SJCRH30 (cell line): ENCODE data around the gene GPR87. TPM values are rescaled to one million over a fixed set of nuclear protein-coding genes. Genes with fewer than 3 reads are reported as not detected.
A peak's percentile ranks its signal among the peaks of the same experiment; 100 is the strongest.

Source experiments
- DNase-seq, 2 experiments: peaks; one replicate each; pipeline ENCODE4 v3.0.0-alpha.2; 2015 to 2020
- H3K27ac ChIP-seq: fragments of 250-450 bp; sonication (Bioruptor Pico); 2 replicates; pipeline ENCODE4 v1.5.1; 2020; ENCODE audit warnings: mild to moderate bottlenecking, moderate library complexity
- H3K27me3 ChIP-seq: fragments of 250-450 bp; sonication (Bioruptor Pico); 2 replicates; pipeline ENCODE4 v1.5.1; 2020; ENCODE audit warnings: mild to moderate bottlenecking, moderate library complexity
- H3K36me3 ChIP-seq: fragments of 250-450 bp; sonication (Bioruptor Pico); 2 replicates; pipeline ENCODE4 v1.5.1; 2020; ENCODE audit warnings: mild to moderate bottlenecking, moderate library complexity
- H3K4me1 ChIP-seq: fragments of 250-450 bp; sonication (Bioruptor Pico); 2 replicates; pipeline ENCODE4 v1.5.1; 2020; ENCODE audit warnings: mild to moderate bottlenecking, moderate library complexity
- H3K4me3 ChIP-seq: fragments of 250-450 bp; sonication (Bioruptor Pico); 2 replicates; pipeline ENCODE4 v1.5.1; 2020; ENCODE audit warnings: mild to moderate bottlenecking, moderate library complexity
- H3K9me3 ChIP-seq: fragments of 250-450 bp; sonication (Bioruptor Pico); replicated peaks from 2 replicates; pipeline ENCODE4 v1.5.1; 2020; ENCODE audit warnings: mild to moderate bottlenecking, moderate library complexity
- total RNA-seq: library from RNA; depleted of rRNA; stranded (reverse); fragments of >200 nt; shearing (Covaris generic); gene quantifications from 2 replicates; pipeline ENCODE4 v1.2.3, GENCODE V29; 2014

Gene GPR87
- total RNA-seq, 1 experiment from 2014 or later: not detected

DNA sequence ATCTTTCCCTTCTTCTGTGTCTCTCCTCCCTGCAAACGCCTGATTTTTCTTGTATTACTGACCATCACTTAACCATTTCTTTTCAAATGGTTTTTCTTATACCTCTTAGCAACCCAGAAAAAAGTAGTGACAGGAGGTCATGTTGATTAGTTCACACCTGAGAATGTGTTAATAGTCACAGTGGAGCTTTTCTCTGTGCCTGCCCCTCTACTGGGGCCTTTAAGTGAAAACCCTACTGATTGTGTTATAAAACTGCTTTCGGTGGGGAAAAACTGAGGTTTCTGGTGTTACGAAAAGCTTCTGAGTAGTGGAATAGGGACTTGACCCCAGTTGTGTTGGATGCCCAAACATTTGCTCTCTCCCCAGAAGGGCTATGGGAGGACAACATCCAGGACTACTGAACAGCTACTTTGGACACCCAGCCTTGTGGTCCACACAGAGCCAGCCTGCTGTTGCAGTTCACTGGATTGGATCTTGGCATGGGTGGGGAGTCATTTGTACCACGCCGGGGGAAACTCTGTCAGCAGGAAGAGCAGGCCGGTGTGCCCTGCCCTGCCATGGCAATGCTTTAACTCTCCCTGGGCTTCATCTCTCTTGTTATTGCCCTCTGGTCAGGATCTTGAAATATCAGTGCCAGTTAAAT, 10.3 kb downstream of the GPR87 start:
- DNase-seq: no peak
- H3K36me3 ChIP-seq: no peaks in the 10 kb centered on the region
- H3K27ac ChIP-seq: no peak overlapping the region
- H3K4me1 ChIP-seq: peaks cover 11% of the 10 kb centered on the region
- H3K9me3 ChIP-seq: no peaks in the 10 kb centered on the region
- no peak overlapping the region for H3K4me3 ChIP-seq
- no peaks in the 10 kb centered on the region for H3K27me3 ChIP-seq

DNA sequence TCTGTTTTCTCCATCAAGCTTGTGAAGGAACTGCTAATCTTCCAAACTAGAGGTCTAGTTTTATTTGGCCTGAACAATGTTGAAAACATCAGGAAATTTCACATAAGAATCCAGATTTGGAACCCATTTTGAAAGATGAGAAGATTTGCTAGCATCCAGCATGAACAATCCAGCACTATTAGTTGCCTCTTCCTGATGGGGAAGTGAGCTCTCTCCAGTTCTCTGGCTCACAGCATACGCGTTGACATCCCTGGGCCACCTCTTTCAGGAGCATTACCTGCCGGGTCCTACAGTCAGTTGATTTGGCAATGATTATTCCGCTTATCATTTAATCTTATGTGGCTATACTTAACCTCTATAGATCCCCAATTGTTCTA, 10.9 kb downstream of the GPR87 start:
- Histone ChIP-seq H3K4me1 (peaks cover 11% of the 10 kb centered on the region), H3K27ac (no peak overlapping the region)
- no peak for DNase-seq

DNA sequence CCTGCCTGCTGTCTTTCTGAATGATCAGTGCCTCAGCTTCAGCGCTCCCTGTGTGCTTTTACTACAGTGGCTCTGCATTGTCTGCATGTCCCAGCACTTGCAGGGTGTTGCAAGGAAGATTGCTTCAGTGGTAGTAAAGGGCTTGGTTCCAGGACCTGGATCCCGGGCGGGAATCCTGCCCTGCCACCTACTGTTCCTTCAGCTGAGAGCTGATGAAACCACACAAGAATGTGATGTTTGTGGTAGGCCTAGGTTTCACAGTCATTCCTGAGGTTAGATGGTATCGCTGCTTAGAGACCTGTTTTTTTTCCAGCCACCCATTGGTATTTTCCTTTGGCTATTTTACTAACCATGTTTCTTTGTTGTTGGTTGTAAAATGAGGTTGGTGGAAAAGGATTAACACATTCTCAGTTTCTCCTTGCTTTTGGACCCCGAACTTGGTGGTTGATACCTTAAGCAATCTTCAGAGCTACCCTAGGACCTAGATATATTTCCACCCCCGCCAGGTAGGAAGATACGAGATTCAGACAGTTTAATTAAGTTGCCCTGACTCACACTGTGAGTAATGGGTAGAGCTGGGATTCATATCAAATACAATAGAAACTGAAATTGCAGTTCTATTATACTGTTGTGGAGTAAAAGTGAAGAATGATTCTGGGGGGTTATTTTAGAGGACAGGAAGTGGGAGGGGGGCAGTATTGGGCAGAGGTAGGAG, 11.4 kb downstream of the GPR87 start:
- H3K4me1 ChIP-seq: peaks cover 11% of the 10 kb centered on the region
- no peak overlapping the region for H3K27ac ChIP-seq
- H3K36me3 ChIP-seq: no peaks in the 10 kb centered on the region
- peak; percentile 67 to 69 for DNase-seq
- no peak overlapping the region for H3K4me3 ChIP-seq
- H3K27me3 ChIP-seq: no peaks in the 10 kb centered on the region
- H3K9me3 ChIP-seq: no peaks in the 10 kb centered on the region

More for the DNA sequence above, 10.9 kb downstream of the GPR87 start:
- Histone ChIP-seq H3K36me3 (no peaks in the 10 kb centered on the region), H3K9me3 (no peaks in the 10 kb centered on the region), H3K27me3 (no peaks in the 10 kb centered on the region), H3K4me3 (no peak overlapping the region)

DNA sequence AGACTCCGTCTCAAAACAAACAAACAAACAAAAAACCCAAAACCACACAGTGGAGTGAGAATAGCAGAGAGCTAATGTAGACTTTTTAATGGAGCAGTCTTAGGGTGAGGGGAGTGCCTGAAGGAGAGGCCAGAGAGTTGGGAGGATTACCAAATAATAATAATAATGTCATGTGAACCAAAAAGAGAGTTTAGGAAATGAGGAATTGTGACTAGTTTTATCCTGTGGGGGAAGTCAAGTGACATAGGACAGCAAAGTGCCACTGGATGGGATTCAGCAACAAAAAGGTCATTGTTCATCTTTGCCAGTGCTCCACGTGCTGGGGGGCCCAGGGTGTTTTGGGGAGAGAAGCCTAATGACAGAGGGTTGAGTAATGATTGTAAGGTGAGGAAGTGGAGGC, 12.9 kb downstream of the GPR87 start:
- no peak overlapping the region for H3K27ac ChIP-seq
- H3K27me3 ChIP-seq: no peaks in the 10 kb centered on the region; the same call in 1 of the 2 replicates
- no peaks in the 10 kb centered on the region for H3K36me3 ChIP-seq
- H3K4me3 ChIP-seq: no peak overlapping the region
- no peak for DNase-seq
- H3K4me1 ChIP-seq: peaks cover 11% of the 10 kb centered on the region
- H3K9me3 ChIP-seq: no peaks in the 10 kb centered on the region

DNA sequence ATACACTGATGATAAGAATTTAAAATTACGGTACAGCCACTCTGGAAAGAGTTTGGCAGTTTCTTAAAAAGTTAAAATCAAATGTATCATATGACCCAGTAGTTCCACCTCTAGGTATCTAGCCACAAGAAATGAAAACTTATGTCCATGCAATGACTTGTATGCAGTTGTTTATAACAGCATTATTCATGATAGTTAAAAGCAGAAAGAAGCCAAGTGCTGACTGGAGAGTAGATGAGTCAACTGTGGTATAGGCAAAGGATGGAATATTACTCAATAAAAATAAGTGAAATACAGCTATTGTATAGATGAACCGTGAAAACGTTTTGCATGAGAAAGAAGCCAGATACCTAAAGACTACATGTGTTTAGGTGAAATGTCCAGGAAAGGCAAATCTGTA, 14.8 kb downstream of the GPR87 start:
- no peak for DNase-seq
- no peaks in the 10 kb centered on the region for H3K36me3 ChIP-seq
- no peak overlapping the region for H3K27ac ChIP-seq
- H3K27me3 ChIP-seq: no peaks in the 10 kb centered on the region; the same call in 1 of the 2 replicates
- no peaks in the 10 kb centered on the region for H3K9me3 ChIP-seq
- no peak overlapping the region for H3K4me3 ChIP-seq
- peaks cover 11% of the 10 kb centered on the region for H3K4me1 ChIP-seq

DNA sequence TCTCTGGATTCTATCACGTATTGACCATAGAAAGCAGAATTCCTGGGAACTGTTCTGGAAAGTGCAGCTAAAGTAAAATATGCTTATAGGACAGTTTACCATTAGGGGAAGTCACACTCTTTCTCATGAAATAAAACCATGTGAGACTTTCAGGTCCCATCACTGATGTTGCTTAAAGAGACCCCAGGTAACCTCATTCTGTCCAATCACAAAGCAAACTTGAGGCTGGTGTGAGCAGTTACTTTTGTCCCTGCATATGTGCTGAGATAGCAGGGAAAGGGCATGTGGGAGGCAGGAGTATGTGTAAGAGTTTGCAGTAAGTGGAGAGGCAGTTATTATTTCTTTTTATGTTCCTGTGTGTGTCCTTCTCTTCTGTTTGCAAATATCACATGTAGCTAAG, 16.1 kb downstream of the GPR87 start:
- H3K27ac ChIP-seq: no peak overlapping the region

DNA sequence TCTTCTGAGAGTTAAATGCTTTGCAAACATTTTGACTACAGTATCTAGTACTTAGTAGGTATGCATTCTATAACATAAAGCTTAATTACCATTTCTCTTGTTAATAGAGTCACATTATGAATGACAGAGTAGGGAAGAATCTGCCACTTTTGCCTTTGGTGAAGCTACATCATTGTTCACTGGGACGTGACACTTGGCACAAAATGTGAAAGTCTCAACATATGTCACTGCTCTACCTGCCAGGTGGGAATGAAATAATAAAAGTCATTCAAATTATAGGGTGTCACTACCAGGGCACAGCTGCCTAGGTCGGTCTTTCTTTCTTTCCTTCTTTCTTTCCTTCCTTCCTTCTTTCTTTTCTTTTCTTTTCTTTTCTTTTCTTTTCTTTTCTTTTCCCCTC, 17.6 kb downstream of the GPR87 start:
- Histone ChIP-seq H3K4me1 (no peaks in the 10 kb centered on the region), H3K9me3 (no peaks in the 10 kb centered on the region), H3K27me3 (no peaks in the 10 kb centered on the region; the same call in 1 of the 2 replicates), H3K4me3 (no peak overlapping the region), H3K27ac (no peak overlapping the region), H3K36me3 (no peaks in the 10 kb centered on the region)
- no peak for DNase-seq

More for the DNA sequence above, 16.1 kb downstream of the GPR87 start:
- peaks cover 9% of the 10 kb centered on the region for H3K4me1 ChIP-seq
- no peaks in the 10 kb centered on the region for H3K36me3 ChIP-seq
- H3K4me3 ChIP-seq: no peak overlapping the region
- no peaks in the 10 kb centered on the region; the same call in 1 of the 2 replicates for H3K27me3 ChIP-seq
- no peak for DNase-seq
- H3K9me3 ChIP-seq: no peaks in the 10 kb centered on the region

DNA sequence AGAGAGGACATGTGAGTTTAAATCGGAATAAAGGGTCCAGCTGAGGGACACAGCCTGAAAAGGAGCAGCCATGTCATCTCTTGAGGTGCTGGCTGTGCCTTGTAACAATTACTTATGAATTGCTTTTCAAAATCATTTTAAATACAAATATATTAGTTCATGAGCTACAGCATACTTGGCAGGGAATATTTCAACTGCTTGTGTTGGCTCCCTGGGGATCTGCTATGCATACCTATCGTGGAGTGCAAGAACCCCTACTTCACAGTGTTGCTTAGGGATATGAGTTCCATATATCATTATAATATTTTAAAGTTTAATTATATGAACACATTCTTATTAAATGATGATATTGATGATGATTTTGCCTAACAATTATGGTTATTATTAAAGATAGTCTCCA, 19.2 kb downstream of the GPR87 start:
- H3K36me3 ChIP-seq: no peaks in the 10 kb centered on the region
- no peaks in the 10 kb centered on the region for H3K9me3 ChIP-seq
- DNase-seq: no peak
- no peaks in the 10 kb centered on the region for H3K4me1 ChIP-seq
- no peak overlapping the region for H3K4me3 ChIP-seq
- H3K27me3 ChIP-seq: no peaks in the 10 kb centered on the region; the same call in 1 of the 2 replicates
- H3K27ac ChIP-seq: no peak overlapping the region

DNA sequence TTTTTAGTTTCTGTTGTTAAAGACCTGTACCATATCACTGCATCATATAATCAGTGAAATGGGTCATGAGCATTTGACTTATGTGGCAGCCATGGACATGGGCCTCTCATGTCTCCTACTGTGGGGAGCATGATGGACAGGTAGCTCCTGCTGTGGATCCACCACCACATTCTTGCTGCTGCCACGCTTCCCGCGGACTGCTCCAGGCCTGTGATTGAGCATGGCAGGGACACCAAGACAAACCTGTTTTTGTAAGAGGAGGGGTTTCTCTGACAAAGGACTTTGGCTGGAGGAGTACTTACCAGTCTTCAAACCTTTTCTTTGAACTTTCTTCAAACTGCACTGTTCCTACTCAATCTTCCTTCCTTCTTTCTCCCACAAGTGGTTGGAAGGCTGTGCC, 20.4 kb downstream of the GPR87 start:
- no peak for DNase-seq

DNA sequence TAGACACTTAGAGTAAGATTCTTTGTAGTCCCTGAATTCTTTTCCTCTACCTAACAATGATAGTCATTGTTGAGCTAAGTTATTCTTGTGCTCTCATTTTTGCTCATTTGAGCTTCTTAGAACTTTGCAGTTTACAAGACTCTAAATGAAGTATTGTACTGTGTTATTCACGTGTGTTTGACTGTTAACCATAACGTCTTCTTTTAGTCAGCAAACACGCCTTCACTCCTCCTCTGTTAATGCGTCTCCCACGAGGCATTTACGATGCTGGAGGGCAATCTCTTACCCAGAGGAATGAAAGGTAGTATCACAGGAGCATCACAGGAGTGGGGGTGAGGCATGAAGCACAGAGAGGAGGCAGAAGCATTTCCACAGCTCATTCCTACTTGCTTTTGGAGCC, 23.5 kb downstream of the GPR87 start:
- Histone ChIP-seq H3K27ac (no peak overlapping the region), H3K9me3 (no peaks in the 10 kb centered on the region), H3K27me3 (no peaks in the 10 kb centered on the region), H3K4me3 (no peak overlapping the region), H3K36me3 (no peaks in the 10 kb centered on the region), H3K4me1 (no peaks in the 10 kb centered on the region)
- DNase-seq: no peak

More for the DNA sequence above, 20.4 kb downstream of the GPR87 start:
- no peaks in the 10 kb centered on the region; the same call in 1 of the 2 replicates for H3K27me3 ChIP-seq
- no peaks in the 10 kb centered on the region for H3K36me3 ChIP-seq
- H3K4me3 ChIP-seq: no peak overlapping the region
- H3K9me3 ChIP-seq: no peaks in the 10 kb centered on the region
- no peak overlapping the region for H3K27ac ChIP-seq
- no peaks in the 10 kb centered on the region for H3K4me1 ChIP-seq

DNA sequence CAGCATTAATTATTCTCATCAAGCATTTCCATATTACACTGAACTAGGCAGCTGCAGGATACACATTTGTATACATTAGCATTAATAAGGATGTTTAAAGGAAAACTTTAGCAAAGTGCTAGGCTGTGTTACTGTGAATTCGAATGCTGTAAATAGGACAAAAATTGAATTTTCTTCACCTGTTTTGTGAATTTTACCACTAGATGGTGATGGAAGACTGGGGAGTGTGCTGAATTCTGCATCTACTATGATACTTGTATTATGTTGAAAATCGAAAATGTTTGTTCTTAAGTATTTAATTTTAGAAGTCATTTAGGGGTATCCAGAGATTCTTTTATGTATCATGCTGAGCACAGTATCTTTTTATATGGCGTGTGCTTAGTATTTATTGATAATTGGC, 25.9 kb downstream of the GPR87 start:
- no peaks in the 10 kb centered on the region for H3K9me3 ChIP-seq
- DNase-seq: peak in 1 of 2 experiments; percentile 22
- no peaks in the 10 kb centered on the region for H3K27me3 ChIP-seq
- no peak overlapping the region for H3K27ac ChIP-seq
- no peak overlapping the region for H3K4me3 ChIP-seq
- no peaks in the 10 kb centered on the region for H3K4me1 ChIP-seq
- H3K36me3 ChIP-seq: no peaks in the 10 kb centered on the region

DNA sequence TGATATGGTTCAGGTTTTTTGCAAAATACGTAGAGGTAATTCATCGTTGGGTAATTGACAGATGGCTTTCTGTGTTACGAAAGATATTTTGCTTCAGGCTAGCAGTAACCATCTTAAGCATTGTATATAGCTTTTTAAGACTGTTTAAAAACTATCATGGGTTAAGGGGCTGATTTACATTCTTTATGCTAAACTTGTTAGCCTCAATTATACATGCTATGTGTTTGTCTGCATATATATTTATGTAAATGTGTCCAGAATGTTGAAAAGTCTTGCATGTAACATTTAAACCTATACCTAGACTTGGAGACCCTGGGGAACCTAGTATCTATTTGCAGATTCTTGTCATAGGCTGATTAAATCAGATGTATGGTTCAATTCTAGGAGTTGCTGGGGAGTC, 27.2 kb downstream of the GPR87 start:
- Histone ChIP-seq H3K9me3 (no peaks in the 10 kb centered on the region), H3K4me1 (no peaks in the 10 kb centered on the region), H3K27ac (no peak overlapping the region), H3K4me3 (no peak overlapping the region), H3K36me3 (no peaks in the 10 kb centered on the region), H3K27me3 (no peaks in the 10 kb centered on the region)
- DNase-seq: no peak

DNA sequence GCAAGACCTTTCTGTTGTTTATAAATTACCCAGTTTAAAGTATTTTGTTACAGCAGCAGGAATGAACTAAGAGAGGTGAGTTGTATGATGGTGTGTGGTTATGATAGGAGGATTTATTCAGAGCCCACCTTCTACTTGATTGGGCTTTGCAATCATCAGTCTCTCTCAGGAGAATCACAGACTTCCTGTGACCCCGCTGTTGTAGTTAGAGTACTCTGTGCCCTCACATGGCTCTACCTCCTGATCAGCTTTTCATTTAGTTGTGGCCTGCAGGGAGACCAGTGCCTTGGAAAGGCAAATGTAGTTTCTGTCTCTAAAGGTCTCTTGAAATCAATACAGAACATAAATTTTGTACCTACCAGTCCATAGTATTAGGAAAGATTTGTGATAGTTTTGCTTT, 30.7 kb downstream of the GPR87 start:
- H3K27ac ChIP-seq: no peak overlapping the region
- no peaks in the 10 kb centered on the region for H3K27me3 ChIP-seq
- DNase-seq: no peak
- H3K4me3 ChIP-seq: no peak overlapping the region
- H3K36me3 ChIP-seq: no peaks in the 10 kb centered on the region
- no peaks in the 10 kb centered on the region for H3K4me1 ChIP-seq
- no peaks in the 10 kb centered on the region for H3K9me3 ChIP-seq

DNA sequence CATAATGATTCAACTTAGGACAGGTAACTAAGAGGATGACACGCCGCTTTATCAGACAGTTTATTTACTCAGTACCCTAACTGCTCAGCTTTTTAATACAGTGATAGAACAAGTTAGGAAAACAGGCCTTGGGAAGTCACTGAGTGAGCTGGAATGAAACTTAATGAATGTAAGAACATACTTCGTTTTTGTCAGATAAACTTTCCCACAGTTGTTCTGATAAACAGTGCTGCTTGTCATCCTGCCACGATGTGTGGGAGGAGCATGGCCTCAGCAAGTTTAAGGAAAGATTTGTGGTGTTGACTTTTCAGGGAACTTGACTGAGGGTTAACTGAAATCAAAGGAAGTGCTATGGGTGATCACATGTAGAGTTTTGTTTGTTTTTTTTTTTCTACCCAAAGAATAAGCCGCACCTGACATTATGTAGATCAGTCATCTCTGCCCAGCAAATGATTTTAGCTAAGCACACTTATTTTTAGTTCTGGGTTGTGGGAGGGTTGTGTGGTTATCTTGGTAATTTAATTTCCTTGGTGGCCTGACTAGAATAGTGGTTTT, 32.6 kb downstream of the GPR87 start:
- Histone ChIP-seq H3K36me3 (no peaks in the 10 kb centered on the region), H3K9me3 (no peaks in the 10 kb centered on the region), H3K4me3 (no peak overlapping the region), H3K27me3 (no peaks in the 10 kb centered on the region), H3K27ac (no peak overlapping the region), H3K4me1 (no peaks in the 10 kb centered on the region)
- no peak for DNase-seq

DNA sequence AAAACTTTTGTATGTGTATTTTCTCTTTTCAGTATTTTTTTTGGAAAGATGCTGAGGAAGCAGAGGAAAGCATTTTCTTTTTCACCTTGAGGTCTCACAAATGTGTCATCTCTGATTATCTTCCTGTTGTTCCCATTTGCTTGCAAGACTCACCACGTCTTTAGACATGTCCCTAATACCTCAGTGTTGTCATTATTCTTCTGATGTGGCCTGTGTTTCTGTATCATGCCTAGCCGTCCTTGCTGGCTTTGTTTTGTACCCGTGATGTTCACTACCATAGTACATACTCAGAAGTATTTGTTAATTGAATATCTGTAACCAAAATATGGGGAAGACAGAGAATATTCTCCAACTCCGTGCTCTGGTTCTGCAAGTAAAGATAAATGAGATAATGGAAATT, 33.2 kb downstream of the GPR87 start:
- H3K36me3 ChIP-seq: no peaks in the 10 kb centered on the region
- H3K4me3 ChIP-seq: no peak overlapping the region
- no peaks in the 10 kb centered on the region for H3K9me3 ChIP-seq
- H3K27ac ChIP-seq: no peak overlapping the region
- H3K27me3 ChIP-seq: no peaks in the 10 kb centered on the region
- no peak for DNase-seq
- no peaks in the 10 kb centered on the region for H3K4me1 ChIP-seq
